Measurements from ENCODE around the gene OLIG1. TPM values are rescaled to one million over a fixed set of nuclear protein-coding genes. Genes with fewer than 3 reads are reported as not detected.

The OLIG1 gene
- total and polyA plus RNA-seq, 2 of the 8 experiments (the other 6 are each of a cell fraction or from before 2014, with no cell fraction given), result 0.65 to 1.2 TPM

DNA sequence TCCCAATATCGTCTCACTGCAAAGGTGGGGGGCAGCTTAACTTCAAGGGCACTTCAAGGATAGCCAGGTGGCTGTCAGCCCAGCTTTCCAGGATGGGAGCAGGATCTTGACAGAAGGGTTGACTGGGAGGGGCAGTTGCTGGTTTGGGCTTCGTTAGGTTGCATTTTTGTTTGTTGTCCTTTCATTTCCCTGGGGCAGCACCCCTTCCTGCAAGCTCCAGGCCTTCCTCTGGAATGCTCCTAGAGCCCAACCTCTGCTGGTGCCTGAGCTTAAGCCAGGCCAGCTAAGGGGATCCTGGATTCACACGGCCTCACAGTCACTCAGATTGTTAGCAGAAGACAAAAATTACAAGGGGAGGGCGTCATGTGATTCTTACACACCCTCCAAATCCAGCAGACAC is 48.3 kb upstream of the OLIG1 start:
- H2AFZ ChIP-seq (ENCODE audit: low read length), result no peak overlapping the region
- no peak overlapping the region for H2BK120ac ChIP-seq (replicated peaks; ENCODE audit: low read depth, low read length)
- H3K14ac ChIP-seq (ENCODE audit: insufficient read length), result no peak overlapping the region
- no peak overlapping the region for H3K18ac ChIP-seq (ENCODE audit: extremely low read depth, low read length)
- no peak overlapping the region for H3K4me3 ChIP-seq (ENCODE audit: extremely low read depth in 1 of 4, insufficient read depth in 2 of 4, low read depth in 3 of 4, low read length in 4 of 4)
- no peak overlapping the region; a peak in 1 of 4 replicates for H3K4me2 ChIP-seq (ENCODE audit: insufficient read depth in 1 of 2, low read depth in 2 of 2, low read length in 2 of 2)
- H3K27me3 ChIP-seq (replicated peaks in 1 of 4; ENCODE audit: control insufficient read depth in 3 of 4, extremely low read depth in 1 of 4, insufficient read depth in 3 of 4, low read length in 3 of 4), result peaks cover 79 to 94% (median 89%) of the 10 kb centered on the region in 4 experiments
- H4K5ac ChIP-seq (ENCODE audit: insufficient read length, low read depth, low read length), result no peak overlapping the region
- CTCF ChIA-PET (ENCODE audit: partially characterized antibody), result interaction anchor here (0.7 to 6.0 kb wide), 7 partner anchors 13 to 168 kb away, joined by 3 to 44 read pairs (median 4); no protein-coding TSS in a partner anchor
- H4K91ac ChIP-seq (replicated peaks; ENCODE audit: insufficient read length, low read length), result no peak overlapping the region
- H3K79me1 ChIP-seq (ENCODE audit: low read depth, low read length), result no peaks in the 10 kb centered on the region
- peaks cover 7 to 9% of the 10 kb centered on the region in 2 experiments for H4K20me1 ChIP-seq (replicated peaks in 1 of 2; ENCODE audit: control insufficient read depth in 1 of 2, insufficient read depth in 2 of 2, low read length in 2 of 2)
- no peak overlapping the region for H2BK15ac ChIP-seq (ENCODE audit: low read length)
- WGBS, 2 experiments (ENCODE audit: extremely low coverage in 1 of 2, insufficient coverage in 1 of 2, insufficient read length in 1 of 2, insufficient replicate concordance in 2 of 2, low coverage in 1 of 2, low lambda C conversion rate in 2 of 2, missing lambda C conversion rate in 1 of 2), result 42% methylated on average over 4 of the region's 4 CpGs; no CpG with 5 or more reads in 1 of the 2 experiments
- H3K36me3 ChIP-seq (ENCODE audit: control insufficient read depth in 2 of 4, insufficient read depth in 4 of 4, low read length in 3 of 4), result no peaks in the 10 kb centered on the region
- no peak overlapping the region for H3K23ac ChIP-seq (ENCODE audit: insufficient read length)
- H3K27ac ChIP-seq (ENCODE audit: low read depth, low read length), result no peak overlapping the region
- FAIRE-seq, result no peak
- H3K56ac ChIP-seq (replicated peaks; ENCODE audit: insufficient read length, low read depth, low read length), result no peak overlapping the region
- no peak overlapping the region for H2BK5ac ChIP-seq (ENCODE audit: low read depth, low read length)
- H2AK5ac ChIP-seq (ENCODE audit: low read depth, low read length), result no peak overlapping the region
- H3K9ac ChIP-seq (replicated peaks in 1 of 4; ENCODE audit: extremely low read depth in 1 of 4, low read depth in 3 of 4, low read length in 3 of 4), result no peak overlapping the region
- H3K4ac ChIP-seq (replicated peaks; ENCODE audit: insufficient read length, low read depth, low read length), result no peak overlapping the region
- H3K23me2 ChIP-seq (ENCODE audit: low read depth, low read length), result peaks cover 16% of the 10 kb centered on the region
- POLR2A ChIA-PET (ENCODE audit: partially characterized antibody), result interaction anchor here (0.6 kb wide), 1 partner anchor 106 kb away, joined by 3 read pairs; no protein-coding TSS in a partner anchor
- H4K8ac ChIP-seq (ENCODE audit: extremely low read depth, insufficient read depth, low read length), result no peak overlapping the region
- no peaks in the 10 kb centered on the region for H3K79me2 ChIP-seq (ENCODE audit: control insufficient read depth in 1 of 2, insufficient read depth in 2 of 2, low read length in 2 of 2)
- no peak overlapping the region for H2BK20ac ChIP-seq (ENCODE audit: low read length)
- H3K4me1 ChIP-seq (replicated peaks in 1 of 4; ENCODE audit: control insufficient read depth in 3 of 4, insufficient read depth in 4 of 4, low read length in 3 of 4), result peaks cover 6 to 19% (median 15%) of the 10 kb centered on the region in 4 experiments
- no peak overlapping the region for H2BK12ac ChIP-seq (ENCODE audit: low read depth, low read length)
- no peaks in the 10 kb centered on the region; a peak in 1 of 4 replicates for H3K9me3 ChIP-seq (ENCODE audit: insufficient read depth in 2 of 2, low read depth in 1 of 2, low read length in 1 of 2)
- peak in 1 of 2 experiments; percentile 41 for DNase-seq (ENCODE audit: low read depth in 1 of 2, low spot score in 2 of 2)
- TF ChIP-seq SIX5 (IDR thresholded peaks at IDR 0.05; ENCODE audit: low read depth, low read length) (no peak), HDAC2 (IDR thresholded peaks at IDR 0.05; ENCODE audit: borderline replicate concordance in 1 of 2, low read depth in 2 of 2, low read length in 2 of 2) (no peak), EZH2 (IDR thresholded peaks at IDR 0.05; ENCODE audit: low read depth, low read length, severe bottlenecking) (no peak)

All from H1 (cell line).